Measurements from ENCODE around the gene CCDC194. TPM values are rescaled to one million over a fixed set of nuclear protein-coding genes. Genes with fewer than 3 reads are reported as not detected.
A peak's percentile ranks its signal among the peaks of the same experiment; 100 is the strongest.

Gene CCDC194
- total and polyA plus RNA-seq, 2 of the 8 experiments (the other 6 are each of a cell fraction or from before 2014, with no cell fraction given): 0.33 TPM; not detected in 1

DNA sequence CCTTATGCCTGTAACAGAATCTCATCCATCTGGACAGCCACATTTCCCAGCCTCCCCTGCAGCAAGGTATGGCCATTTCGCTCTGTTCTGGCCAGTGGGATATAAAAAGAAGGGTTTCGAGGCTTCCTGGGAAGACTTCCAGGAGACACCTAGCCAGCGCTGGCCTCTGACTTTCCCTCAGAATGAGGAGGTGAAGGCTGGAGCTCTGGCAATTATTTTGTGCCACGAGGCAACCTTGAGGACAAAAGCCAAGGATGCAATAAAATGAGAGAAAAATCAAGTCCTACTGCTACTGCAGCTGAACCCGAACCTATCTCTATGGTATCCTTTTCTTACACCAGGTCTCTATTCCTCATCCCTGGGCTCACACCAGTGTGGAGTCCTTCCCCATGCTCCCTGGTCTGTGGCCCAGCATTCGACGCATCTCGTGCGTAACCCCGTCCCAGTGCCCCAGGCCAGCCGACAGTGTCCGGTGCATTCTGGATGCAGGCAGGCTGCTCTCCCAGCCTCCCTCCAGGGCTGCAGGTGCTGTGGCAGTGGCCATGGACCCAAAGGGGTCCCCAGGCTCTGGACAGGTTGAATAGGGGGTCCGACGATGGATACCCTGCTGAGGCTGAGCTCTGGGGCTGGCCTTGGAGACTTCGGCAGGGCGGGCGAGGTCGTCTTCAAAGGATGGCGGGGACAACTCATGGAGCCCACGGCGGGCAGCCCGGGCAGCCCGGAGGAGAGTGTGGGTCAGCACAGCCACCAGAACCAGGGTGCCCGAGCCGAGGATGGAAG is 42.3 kb upstream of the CCDC194 start:
- no peaks in the 10 kb centered on the region for H3K23me2 ChIP-seq (ENCODE audit: low read depth, low read length)
- no peak overlapping the region for H2BK120ac ChIP-seq (replicated peaks; ENCODE audit: low read depth, low read length)
- H4K8ac ChIP-seq (ENCODE audit: extremely low read depth, insufficient read depth, low read length): no peak overlapping the region
- no peak overlapping the region for H3K27ac ChIP-seq (ENCODE audit: low read depth, low read length)
- TF ChIP-seq SIN3A (conservative IDR thresholded peaks at IDR 0.05 in 1 of 2, IDR thresholded peaks at IDR 0.05 in 1 of 2; ENCODE audit: low read depth in 1 of 2, low read length in 2 of 2) (no peak), KDM1A (IDR thresholded peaks at IDR 0.05; ENCODE audit: borderline replicate concordance, low read length) (peak; percentile 87)
- 92% methylated on average over 25 of the region's 25 CpGs; no CpG with 5 or more reads in 1 of the 2 experiments for WGBS, 2 experiments (ENCODE audit: extremely low coverage in 1 of 2, insufficient coverage in 1 of 2, insufficient read length in 1 of 2, insufficient replicate concordance in 2 of 2, low coverage in 1 of 2, low lambda C conversion rate in 2 of 2, missing lambda C conversion rate in 1 of 2)
- no peaks in the 10 kb centered on the region for H3K4me1 ChIP-seq (replicated peaks in 1 of 4; ENCODE audit: control insufficient read depth in 3 of 4, insufficient read depth in 4 of 4, low read length in 3 of 4)
- FAIRE-seq: no peak
- H2BK5ac ChIP-seq (ENCODE audit: low read depth, low read length): no peak overlapping the region
- ChIA-PET CTCF (ENCODE audit: partially characterized antibody) (interaction anchor here (1.0 to 2.0 kb wide), 7 partner anchors 9 to 42 kb away, joined by 3 to 7 read pairs (median 4); partner anchors contain the start of genes CCDC194, NXNL1 and TMEM221), POLR2A (ENCODE audit: partially characterized antibody) (interaction anchor here (0.7 to 1.6 kb wide), 3 partner anchors 8 to 91 kb away, joined by 3 to 4 read pairs (median 3); partner anchors contain the start of gene MVB12A)
- no peak overlapping the region for H3K23ac ChIP-seq (ENCODE audit: insufficient read length)
- no peaks in the 10 kb centered on the region; a peak in 1 of 4 replicates for H3K9me3 ChIP-seq (ENCODE audit: insufficient read depth in 2 of 2, low read depth in 1 of 2, low read length in 1 of 2)
- H3K4me2 ChIP-seq (ENCODE audit: insufficient read depth in 1 of 2, low read depth in 2 of 2, low read length in 2 of 2): no peak overlapping the region
- no peak overlapping the region for H2AFZ ChIP-seq (ENCODE audit: low read length)
- H2AK5ac ChIP-seq (ENCODE audit: low read depth, low read length): no peak overlapping the region
- no peaks in the 10 kb centered on the region for H3K79me1 ChIP-seq (ENCODE audit: low read depth, low read length)
- H3K36me3 ChIP-seq (ENCODE audit: control insufficient read depth in 2 of 4, insufficient read depth in 4 of 4, low read length in 3 of 4): no peaks in the 10 kb centered on the region
- H4K20me1 ChIP-seq (replicated peaks in 1 of 2; ENCODE audit: control insufficient read depth in 1 of 2, insufficient read depth in 2 of 2, low read length in 2 of 2): no peaks in the 10 kb centered on the region
- H4K5ac ChIP-seq (ENCODE audit: insufficient read length, low read depth, low read length): no peak overlapping the region
- no peaks in the 10 kb centered on the region; a peak in 1 of 7 replicates for H3K27me3 ChIP-seq (replicated peaks in 1 of 4; ENCODE audit: control insufficient read depth in 3 of 4, extremely low read depth in 1 of 4, insufficient read depth in 3 of 4, low read length in 3 of 4)
- H3K4me3 ChIP-seq (ENCODE audit: extremely low read depth in 1 of 4, insufficient read depth in 2 of 4, low read depth in 3 of 4, low read length in 4 of 4): no peak overlapping the region
- no peaks in the 10 kb centered on the region for H3K79me2 ChIP-seq (ENCODE audit: control insufficient read depth in 1 of 2, insufficient read depth in 2 of 2, low read length in 2 of 2)
- no peak overlapping the region for H3K56ac ChIP-seq (replicated peaks; ENCODE audit: insufficient read length, low read depth, low read length)
- no peak overlapping the region for H3K4ac ChIP-seq (replicated peaks; ENCODE audit: insufficient read length, low read depth, low read length)
- H3K14ac ChIP-seq (ENCODE audit: insufficient read length): no peak overlapping the region
- H2BK15ac ChIP-seq (ENCODE audit: low read length): no peak overlapping the region
- no peak overlapping the region for H3K9ac ChIP-seq (replicated peaks in 1 of 4; ENCODE audit: extremely low read depth in 1 of 4, low read depth in 3 of 4, low read length in 3 of 4)
- H2BK12ac ChIP-seq (ENCODE audit: low read depth, low read length): no peak overlapping the region
- no peak overlapping the region for H3K18ac ChIP-seq (ENCODE audit: extremely low read depth, low read length)
- no peak overlapping the region for H4K91ac ChIP-seq (replicated peaks; ENCODE audit: insufficient read length, low read length)
- H2BK20ac ChIP-seq (ENCODE audit: low read length): no peak overlapping the region
- DNase-seq (ENCODE audit: low read depth in 1 of 2, low spot score in 2 of 2): no peak
